ENCODE measurements around the gene ILK. TPM values are rescaled to one million over a fixed set of nuclear protein-coding genes. Genes with fewer than 3 reads are reported as not detected.

Gene ILK
- total RNA-seq (10 to 100 TPM; 68.3 to 96.6 (median 84.3) TPM), polyA plus RNA-seq (100 to 1,000 TPM in 2 of 3 donors, 10 to 100 TPM in 1; 75.8 to 173 (median 104) TPM)
- long read RNA-seq, donor 1, transcript ILK-203 (13 exons, 1,692 nt): major isoform, 104 of 150 reads
- long read RNA-seq, donor 1, transcript ILK-201 (13 exons, 1,802 nt): minor isoform, 34 of 150 reads
- long read RNA-seq, donor 1, partial matches to known transcripts: 1 of 150 reads
- long read RNA-seq, donor 1, other reads (novel, unspliced or antisense): 9 of 150 reads
- long read RNA-seq, donor 2, transcript ILK-201 (13 exons, 1,802 nt): minor isoform, 36 of 229 reads
- long read RNA-seq, donor 2, transcript ILK-212 (12 exons, 1,617 nt): minor isoform, 7 of 229 reads
- long read RNA-seq, donor 2, transcript ILK-203 (13 exons, 1,692 nt): major isoform, 150 of 229 reads
- long read RNA-seq, donor 2, partial matches to known transcripts: 12 of 229 reads
- long read RNA-seq, donor 2, other reads (novel, unspliced or antisense): 18 of 229 reads

DNA sequence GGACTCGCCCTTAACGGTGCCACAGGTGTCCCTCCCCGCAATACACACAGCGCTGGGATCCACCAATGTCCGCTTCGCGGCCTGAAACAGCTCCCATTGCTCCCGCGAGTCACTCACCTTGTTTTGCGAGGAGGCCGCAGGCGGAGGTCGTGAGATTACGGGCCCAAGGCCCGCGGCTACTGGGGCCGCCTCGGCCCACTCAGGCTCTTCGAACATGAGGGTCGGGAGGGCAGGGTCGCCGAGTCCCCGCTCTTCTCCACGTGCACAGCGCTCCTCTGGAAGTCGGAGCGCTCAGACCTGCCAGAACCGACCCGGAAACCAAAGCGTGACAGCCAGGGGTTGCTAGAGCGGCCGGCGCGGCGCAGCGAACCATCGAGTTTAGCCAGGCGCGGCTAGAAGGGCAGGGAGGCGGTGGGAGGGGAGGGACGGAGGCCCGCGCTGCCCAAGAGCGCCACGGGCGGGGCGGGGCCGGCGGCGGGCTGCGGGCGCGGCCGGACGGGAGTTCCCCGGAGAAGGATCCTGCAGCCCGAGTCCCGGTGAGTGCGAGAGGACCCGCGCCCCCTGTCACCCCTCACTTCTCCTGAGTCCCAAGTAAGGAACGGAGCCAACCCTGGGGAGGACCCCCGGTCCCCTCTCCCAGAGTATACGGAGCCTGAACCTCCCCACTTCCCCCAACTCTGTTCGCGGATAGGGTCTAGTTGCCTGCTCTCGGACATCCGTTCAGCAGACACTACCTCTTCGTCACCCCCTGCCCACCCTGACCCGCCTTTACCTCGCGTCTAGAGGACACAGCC lies at the start of gene ILK, which contains the start of gene RRP8:
ILK (plus strand) TSS at position 488 of the 794 bp plus-strand sequence. CDS start 498 bp downstream, outside the sequence.
RRP8 (minus strand) TSS at position 330 of the 794 bp plus-strand sequence; CDS start at position 216, 114 bp downstream.
- 0 to 1% (median 0%) methylated on average over 63 to 72 of the region's 72 CpGs for WGBS, 3 donors
- Histone ChIP-seq H3K27me3 (ENCODE audit: insufficient read depth in 3 of 3, low read length in 2 of 3) (no peaks in the 10 kb centered on the region), H3K9me3 (no peaks in the 10 kb centered on the region), H3K36me3 (ENCODE audit: insufficient read depth in 1 of 2, low read depth in 1 of 2) (peaks cover 11 to 47% of the 10 kb centered on the region in 2 donors), H3K27ac (peak within 1 kb of the TSS; percentile 100), H3K4me3 (peak within 1 kb of the TSS; percentile 75), H3K4me1 (peaks cover 52% of the 10 kb centered on the region)
- intact Hi-C loops (cut with DNase I): loop anchor here in 1 of 2 donors (1.0 to 10.0 kb wide), 3 partner anchors 57 to 209 kb away; partner anchors contain the start of gene SMPD1
- ATAC-seq: peak; percentile 91 to 95 (median 94)
- TF ChIP-seq, protein P1, sequence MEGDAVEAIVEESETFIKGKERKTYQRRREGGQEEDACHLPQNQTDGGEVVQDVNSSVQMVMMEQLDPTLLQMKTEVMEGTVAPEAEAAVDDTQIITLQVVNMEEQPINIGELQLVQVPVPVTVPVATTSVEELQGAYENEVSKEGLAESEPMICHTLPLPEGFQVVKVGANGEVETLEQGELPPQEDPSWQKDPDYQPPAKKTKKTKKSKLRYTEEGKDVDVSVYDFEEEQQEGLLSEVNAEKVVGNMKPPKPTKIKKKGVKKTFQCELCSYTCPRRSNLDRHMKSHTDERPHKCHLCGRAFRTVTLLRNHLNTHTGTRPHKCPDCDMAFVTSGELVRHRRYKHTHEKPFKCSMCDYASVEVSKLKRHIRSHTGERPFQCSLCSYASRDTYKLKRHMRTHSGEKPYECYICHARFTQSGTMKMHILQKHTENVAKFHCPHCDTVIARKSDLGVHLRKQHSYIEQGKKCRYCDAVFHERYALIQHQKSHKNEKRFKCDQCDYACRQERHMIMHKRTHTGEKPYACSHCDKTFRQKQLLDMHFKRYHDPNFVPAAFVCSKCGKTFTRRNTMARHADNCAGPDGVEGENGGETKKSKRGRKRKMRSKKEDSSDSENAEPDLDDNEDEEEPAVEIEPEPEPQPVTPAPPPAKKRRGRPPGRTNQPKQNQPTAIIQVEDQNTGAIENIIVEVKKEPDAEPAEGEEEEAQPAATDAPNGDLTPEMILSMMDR (IDR thresholded peaks at IDR 0.05): peak; percentile 19
- DNase-seq: peak; percentile 91 to 96

DNA sequence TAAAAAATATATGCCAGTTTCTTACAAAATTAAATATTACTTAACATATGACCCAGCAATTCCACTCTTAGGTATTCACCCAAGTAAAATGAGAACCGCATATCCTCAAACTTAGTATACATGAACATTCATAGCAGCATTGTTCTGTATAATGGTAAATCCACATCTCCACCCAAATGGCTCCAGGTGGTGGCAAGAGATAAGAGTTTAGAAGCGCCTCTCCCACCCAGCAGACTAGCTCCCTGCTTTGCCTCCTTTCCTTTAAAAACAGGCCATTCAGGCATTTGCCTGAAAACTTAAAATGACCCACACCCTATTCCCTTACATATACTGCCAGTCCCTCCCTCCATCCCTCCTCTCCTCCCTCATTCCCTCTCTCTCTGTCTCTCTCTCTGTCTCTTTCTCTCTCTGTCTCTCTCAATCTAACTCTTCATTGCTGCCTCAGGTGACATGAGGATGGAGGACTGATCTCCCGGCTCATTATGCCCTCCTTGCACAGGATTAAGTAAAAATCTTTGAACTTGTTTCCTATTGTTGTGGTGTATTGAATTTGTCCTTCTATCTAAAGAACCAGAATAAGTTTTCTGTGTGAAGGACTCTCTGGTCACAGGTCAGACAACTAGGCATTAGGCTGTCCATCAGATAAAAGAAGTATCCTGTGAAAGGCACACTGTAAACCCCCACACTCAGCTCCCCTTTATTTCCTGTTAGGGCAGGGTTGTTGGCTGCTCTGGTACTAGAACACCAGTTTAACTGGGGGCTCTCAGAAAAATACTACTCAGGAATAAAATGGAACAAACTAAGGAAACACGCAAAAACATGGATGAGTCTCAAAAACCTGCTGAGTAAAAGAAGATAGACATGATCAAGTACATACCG lies 48.5 kb upstream of the ILK start:
- Histone ChIP-seq H3K27me3 (ENCODE audit: insufficient read depth in 3 of 3, low read length in 2 of 3) (no peaks in the 10 kb centered on the region), H3K4me3 (no peak overlapping the region), H3K27ac (no peak overlapping the region), H3K4me1 (peaks cover 20% of the 10 kb centered on the region), H3K36me3 (ENCODE audit: insufficient read depth in 1 of 2, low read depth in 1 of 2) (no peaks in the 10 kb centered on the region), H3K9me3 (no peaks in the 10 kb centered on the region)
- 89 to 93% (median 92%) methylated on average over 5 of the region's 5 CpGs for WGBS, 3 donors
- no peak for ATAC-seq
- intact Hi-C loops (cut with DNase I): no loop called here
- TF ChIP-seq, protein P1 (IDR thresholded peaks at IDR 0.05): no peak
- no peak for DNase-seq

DNA sequence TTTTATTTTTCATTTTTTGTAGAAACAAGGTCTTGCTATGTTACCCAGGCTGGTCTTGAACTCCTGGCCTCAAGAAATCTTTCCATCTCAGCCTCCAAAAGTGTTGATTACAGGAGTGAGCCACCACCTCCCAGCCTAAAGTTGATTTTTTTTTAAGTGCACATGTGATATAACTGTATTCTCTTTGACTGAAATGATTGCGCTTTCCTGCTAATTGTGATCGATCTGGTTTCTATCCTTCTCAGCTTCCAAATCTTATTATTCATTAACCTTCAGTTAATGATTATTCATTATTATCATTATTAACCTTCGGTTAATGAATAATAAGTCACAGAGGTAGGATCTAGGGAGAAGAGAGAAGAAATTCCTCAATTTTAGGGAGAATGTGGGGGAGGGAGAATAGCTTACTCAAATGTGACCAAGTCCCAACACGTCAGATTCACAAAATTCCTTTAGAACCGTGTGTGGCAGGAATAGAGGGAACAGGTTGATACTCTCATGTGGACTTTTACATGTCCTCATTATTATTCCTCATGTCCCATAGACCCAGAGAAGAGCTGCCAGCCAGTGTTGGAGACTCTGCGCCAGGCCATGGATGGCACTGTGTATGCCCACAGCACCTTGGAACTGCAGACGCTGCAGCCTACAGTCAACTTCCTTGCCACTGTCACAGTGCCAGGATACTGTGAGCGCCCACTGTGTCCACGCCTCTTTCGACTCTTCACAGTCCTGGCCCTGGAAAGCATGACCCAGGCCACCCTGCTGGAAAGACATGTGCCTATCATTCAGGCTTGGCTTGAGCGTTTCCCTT lies 47.2 kb upstream of the ILK start:
- no peak for ATAC-seq
- TF ChIP-seq, protein P1 (IDR thresholded peaks at IDR 0.05): no peak

More for the DNA sequence above, 47.2 kb upstream of the ILK start:
- no peaks in the 10 kb centered on the region for H3K27me3 ChIP-seq (ENCODE audit: insufficient read depth in 3 of 3, low read length in 2 of 3)
- no peaks in the 10 kb centered on the region for H3K36me3 ChIP-seq (ENCODE audit: insufficient read depth in 1 of 2, low read depth in 1 of 2)
- DNase-seq: no peak
- no peak overlapping the region for H3K27ac ChIP-seq
- intact Hi-C loops (cut with DNase I): no loop called here
- no peak overlapping the region for H3K4me3 ChIP-seq
- WGBS, 3 donors: 91 to 94% (median 92%) methylated on average over 11 of the region's 11 CpGs
- H3K9me3 ChIP-seq: no peaks in the 10 kb centered on the region
- H3K4me1 ChIP-seq: peaks cover 24% of the 10 kb centered on the region
